Stomach (tissue), 9 donors: ENCODE measurements around the gene SUPV3L1. TPM values are rescaled to one million over a fixed set of nuclear protein-coding genes. Genes with fewer than 3 reads are reported as not detected.
A peak's percentile ranks its signal among the peaks of the same experiment; 100 is the strongest.

ENCODE experiments used
- DNase-seq, 2 donors: peaks; one replicate each; pipeline versions ENCODE4 v3.0.0 to v3.0.0-alpha.2; 2013 to 2019
- H3K27ac ChIP-seq, 5 donors: fragments of 200-600 bp in 4 of 5; sonication (generic) in 4 of 5; one replicate each; pipeline ENCODE4 v1.5.1; 2013 to 2019; ENCODE audit warnings: mild to moderate bottlenecking in 1 of 5, moderate library complexity in 1 of 5
- H3K27me3 ChIP-seq, 3 donors: fragments of 200-600 bp; sonication (generic); one replicate each; pipeline ENCODE4 v1.5.1; 2017 to 2019; ENCODE audit warnings: mixed run types in 1 of 3
- H3K36me3 ChIP-seq, 4 donors: fragments of 200-600 bp; sonication (generic); 1 replicate in 3 of 4; 2 replicates in 1 of 4; pipeline ENCODE4 v1.5.1; 2016 to 2019
- H3K4me1 ChIP-seq, 4 donors: fragments of 200-600 bp; sonication (generic); one replicate each; pipeline ENCODE4 v1.5.1; 2016 to 2019
- H3K4me3 ChIP-seq, 4 donors: fragments of 200-600 bp; sonication (generic) in 3 of 4; one replicate each; pipeline ENCODE4 v1.5.1; 2016 to 2019; ENCODE audit warnings: mild to moderate bottlenecking in 1 of 4
- H3K9me3 ChIP-seq, 4 donors: fragments of 200-600 bp; sonication (generic); one replicate each; pipeline ENCODE4 v1.5.1; 2016 to 2019
- EP300 ChIP-seq: sonication (generic); formaldehyde crosslinking; IDR thresholded peaks from one replicate; pipeline ENCODE4 v1.6.1; 2017; ENCODE audit warnings: antibody characterized with exemption
- POLR2A ChIP-seq, 4 donors: fragments of 450-650 bp; IDR thresholded peaks; one replicate each; pipeline ENCODE4 v1.6.1; 2016; ENCODE audit warnings: antibody characterized with exemption in 4 of 4, control low read depth in 2 of 4, mild to moderate bottlenecking in 1 of 4, moderate library complexity in 1 of 4
- POLR2AphosphoS5 ChIP-seq, 3 donors: sonication (generic); formaldehyde crosslinking; IDR thresholded peaks; one replicate each; pipeline ENCODE4 v1.6.1; 2016; ENCODE audit warnings: antibody characterized with exemption in 3 of 3
- WGBS, 5 donors: extraction: QIAGEN DNeasy Blood & Tissue Kit in 3 of 5; methylation state at CpG; one replicate each; pipeline versions ENCODE4 v1.1.5 to v1.1.7; 2013 to 2018; 5-methylcytosine and 5-hydroxymethylcytosine counted together
- intact Hi-C: fragments of 100-400 bp; cut with DNase I; formaldehyde crosslinking; loops from one replicate; pipeline ENCODE4 v1.15.1; 2023; ENCODE audit warnings: low total_unique reads
- polyA plus RNA-seq, 3 donors: library from polyadenylated mRNA; stranded (reverse); fragments of 200-250 nt; gene quantifications; one replicate each; pipeline ENCODE4 v1.2.3, GENCODE V29; 2013
- total RNA-seq, 5 donors: library from RNA; depleted of rRNA; stranded (reverse); fragments of >200 nt; gene quantifications; one replicate each; pipeline versions ENCODE4 v1.1.0 to v1.2.3, GENCODE V29; 2014 to 2016
- TF ChIP-seq, protein P1 (sequence below), 7 experiments: fragments of 450-650 bp in 4 of 7; fragments of 200-600 bp in 3 of 7; sonication (generic) in 3 of 7; IDR thresholded peaks; one replicate each; pipeline ENCODE4 v1.5.1; 2016 to 2019; ENCODE audit warnings: antibody characterized with exemption in 7 of 7, control low read depth in 2 of 7, mild to moderate bottlenecking in 1 of 7
- donor health status: healthy with polysubstance abuse.
- donor health status: Bipolar disorder and iron deficiency.
- donor health status: healthy.

The SUPV3L1 gene
- total and polyA plus RNA-seq, 8 donors: 15.2 to 111 (median 45.5) TPM

DNA sequence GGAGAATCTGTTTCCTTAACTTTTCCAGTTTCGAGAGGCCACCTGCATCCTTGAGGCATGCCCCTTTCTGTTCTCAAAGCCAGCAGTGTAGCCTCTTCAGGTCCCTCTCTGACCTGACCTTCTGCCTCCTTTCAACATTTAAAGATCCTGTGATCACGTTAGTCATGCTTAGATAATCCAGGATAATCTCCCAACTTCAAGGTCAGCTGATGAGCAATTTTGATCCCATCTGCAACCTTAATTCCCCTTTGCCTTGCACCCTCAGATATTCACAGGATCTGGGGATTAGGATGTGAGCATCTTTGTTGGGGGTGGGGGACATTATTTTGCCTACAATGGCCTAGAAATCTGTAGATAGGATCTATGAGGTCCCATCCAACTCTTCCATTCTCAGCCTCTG, 48.1 kb downstream of the SUPV3L1 start:
- 50 to 97% (median 82%) methylated on average over 2 of the region's 2 CpGs for WGBS, 5 donors
- Histone ChIP-seq H3K9me3 (no peaks in the 10 kb centered on the region), H3K36me3 (no peaks in the 10 kb centered on the region), H3K4me3 (no peak overlapping the region), H3K27ac (peak overlapping the region in 1 of 5 donors; percentile 77), H3K27me3 (no peaks in the 10 kb centered on the region), H3K4me1 (peaks cover 0 to 26% (median 12%) of the 10 kb centered on the region in 4 donors)
- intact Hi-C loops: no loop called here
- DNase-seq: no peak
- TF ChIP-seq POLR2A (IDR thresholded peaks at IDR 0.05): no peak
- TF ChIP-seq, protein P1, sequence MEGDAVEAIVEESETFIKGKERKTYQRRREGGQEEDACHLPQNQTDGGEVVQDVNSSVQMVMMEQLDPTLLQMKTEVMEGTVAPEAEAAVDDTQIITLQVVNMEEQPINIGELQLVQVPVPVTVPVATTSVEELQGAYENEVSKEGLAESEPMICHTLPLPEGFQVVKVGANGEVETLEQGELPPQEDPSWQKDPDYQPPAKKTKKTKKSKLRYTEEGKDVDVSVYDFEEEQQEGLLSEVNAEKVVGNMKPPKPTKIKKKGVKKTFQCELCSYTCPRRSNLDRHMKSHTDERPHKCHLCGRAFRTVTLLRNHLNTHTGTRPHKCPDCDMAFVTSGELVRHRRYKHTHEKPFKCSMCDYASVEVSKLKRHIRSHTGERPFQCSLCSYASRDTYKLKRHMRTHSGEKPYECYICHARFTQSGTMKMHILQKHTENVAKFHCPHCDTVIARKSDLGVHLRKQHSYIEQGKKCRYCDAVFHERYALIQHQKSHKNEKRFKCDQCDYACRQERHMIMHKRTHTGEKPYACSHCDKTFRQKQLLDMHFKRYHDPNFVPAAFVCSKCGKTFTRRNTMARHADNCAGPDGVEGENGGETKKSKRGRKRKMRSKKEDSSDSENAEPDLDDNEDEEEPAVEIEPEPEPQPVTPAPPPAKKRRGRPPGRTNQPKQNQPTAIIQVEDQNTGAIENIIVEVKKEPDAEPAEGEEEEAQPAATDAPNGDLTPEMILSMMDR (IDR thresholded peaks at IDR 0.05): no peak

DNA sequence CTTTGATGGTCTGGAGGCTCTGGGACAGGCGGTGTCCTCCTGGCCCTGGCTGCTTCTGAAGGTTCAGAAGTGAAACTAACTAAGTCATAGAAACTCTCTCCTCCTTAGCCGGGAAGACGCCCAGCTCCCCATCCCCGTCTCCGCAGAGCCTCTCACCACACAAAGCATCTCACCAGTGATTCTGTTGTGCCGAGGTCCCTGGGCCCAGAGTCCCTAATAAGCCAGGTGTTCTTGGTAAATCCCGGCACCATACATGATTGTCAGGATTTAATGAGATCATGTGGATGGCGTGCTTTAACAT, 49.5 kb downstream of the SUPV3L1 start:
- Histone ChIP-seq H3K9me3 (no peaks in the 10 kb centered on the region), H3K27ac (peak overlapping the region; percentile 46 to 77 (median 71)), H3K4me3 (no peak overlapping the region), H3K27me3 (no peaks in the 10 kb centered on the region), H3K36me3 (no peaks in the 10 kb centered on the region), H3K4me1 (peaks cover 0 to 20% (median 11%) of the 10 kb centered on the region in 4 donors)
- TF ChIP-seq, protein P1 (IDR thresholded peaks at IDR 0.05): no peak
- no peak for TF ChIP-seq EP300
- TF ChIP-seq POLR2A (IDR thresholded peaks at IDR 0.05): no peak
- TF ChIP-seq POLR2AphosphoS5 (IDR thresholded peaks at IDR 0.05): no peak
- DNase-seq: no peak
- intact Hi-C loops: no loop called here
- WGBS, 5 donors: 64 to 76% (median 71%) methylated on average over 8 of the region's 8 CpGs

DNA sequence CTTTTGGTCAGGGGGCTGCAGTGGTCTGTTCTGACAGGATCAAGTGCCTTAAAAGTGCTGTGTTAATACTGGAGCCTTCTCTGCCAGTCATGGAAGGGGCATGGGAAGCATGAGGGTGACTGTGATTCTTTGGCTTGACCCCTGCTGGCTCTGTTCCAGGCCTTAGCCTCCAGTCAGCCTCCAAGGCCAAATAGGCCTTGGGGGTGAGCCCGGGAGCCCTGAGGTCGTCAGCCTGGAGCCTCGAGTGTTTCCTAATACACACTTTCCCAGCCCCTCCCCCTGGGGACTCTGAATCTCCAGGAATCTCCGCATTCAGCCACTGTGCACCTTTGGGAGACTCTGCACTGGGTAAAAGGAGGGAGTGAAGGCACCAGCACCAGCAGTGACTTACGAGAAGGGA, 50.1 kb downstream of the SUPV3L1 start:
- Histone ChIP-seq H3K4me1 (peaks cover 0 to 15% (median 11%) of the 10 kb centered on the region in 4 donors), H3K36me3 (no peaks in the 10 kb centered on the region), H3K27ac (peak overlapping the region in 3 of 5 donors; percentile 71 to 77 (median 71)), H3K27me3 (no peaks in the 10 kb centered on the region), H3K9me3 (no peaks in the 10 kb centered on the region), H3K4me3 (no peak overlapping the region)
- DNase-seq: no peak
- intact Hi-C loops: loop anchor here (10.0 kb wide), 1 partner anchor 285 kb away; no protein-coding TSS in a partner anchor
- WGBS, 5 donors: 62 to 74% (median 66%) methylated on average over 4 to 5 of the region's 5 CpGs
- no peak for TF ChIP-seq POLR2AphosphoS5 (IDR thresholded peaks at IDR 0.05)
- TF ChIP-seq, protein P1 (IDR thresholded peaks at IDR 0.05): no peak
- TF ChIP-seq EP300: no peak
- TF ChIP-seq POLR2A (IDR thresholded peaks at IDR 0.05): no peak

DNA sequence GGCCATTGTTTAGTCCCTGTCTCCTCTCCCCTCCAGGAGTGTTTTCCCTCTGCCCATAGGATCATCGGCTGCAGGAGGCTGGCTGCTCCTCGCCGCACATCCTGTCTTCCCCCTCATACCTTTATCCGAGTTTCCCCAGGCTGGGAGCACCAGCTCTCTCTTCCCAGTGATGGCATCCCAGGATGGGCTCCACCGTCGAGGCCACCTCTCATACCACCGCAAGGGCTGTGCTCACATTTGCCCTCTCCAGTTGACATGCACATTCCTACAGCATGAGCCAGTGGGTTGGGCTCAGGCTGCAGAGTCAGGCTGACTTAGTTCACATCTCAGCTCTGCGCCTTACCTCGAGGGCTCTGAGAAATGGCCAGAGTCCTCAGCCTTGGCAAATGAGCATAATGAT, 52.2 kb downstream of the SUPV3L1 start:
- Histone ChIP-seq H3K9me3 (no peaks in the 10 kb centered on the region), H3K36me3 (no peaks in the 10 kb centered on the region), H3K27me3 (no peaks in the 10 kb centered on the region), H3K4me1 (peaks cover 0 to 15% (median 11%) of the 10 kb centered on the region in 4 donors), H3K4me3 (no peak overlapping the region), H3K27ac (no peak overlapping the region)
- DNase-seq: peak in 1 of 2 donors; percentile 56
- 62 to 75% (median 69%) methylated on average over 9 of the region's 9 CpGs for WGBS, 5 donors
- TF ChIP-seq EP300 (no peak), POLR2AphosphoS5 (IDR thresholded peaks at IDR 0.05) (no peak), POLR2A (IDR thresholded peaks at IDR 0.05) (no peak)
- TF ChIP-seq, protein P1 (IDR thresholded peaks at IDR 0.05): no peak
- intact Hi-C loops: loop anchor here (10.0 kb wide), 1 partner anchor 283 kb away; no protein-coding TSS in a partner anchor
